Thymus (tissue), 11 donors: ENCODE results near the gene EHF. TPM values are rescaled to one million over a fixed set of nuclear protein-coding genes. Genes with fewer than 3 reads are reported as not detected.

Source experiments
- DNase-seq, 9 donors: peaks; one replicate each; pipeline ENCODE4 v3.0.0-alpha.2; 2013; ENCODE audit warnings: low spot score in 9 of 9, low read depth in 6 of 9, missing footprints in 1 of 9
- H3K27ac ChIP-seq, 2 donors: one replicate each; pipeline ENCODE4 v1.5.1; 2013; ENCODE audit warnings: control low read depth in 1 of 2, low read depth in 1 of 2, low read length in 1 of 2, mild to moderate bottlenecking in 1 of 2, moderate library complexity in 1 of 2
- H3K27me3 ChIP-seq, 2 donors: one replicate each; pipeline ENCODE4 v1.5.1; 2013; ENCODE audit warnings: low read length in 1 of 2; ENCODE audit not compliant: control insufficient read depth in 2 of 2, insufficient read depth in 1 of 2
- H3K36me3 ChIP-seq, 2 donors: one replicate each; pipeline ENCODE4 v1.5.1; 2013; ENCODE audit warnings: low read length in 1 of 2, mild to moderate bottlenecking in 1 of 2, moderate library complexity in 1 of 2; ENCODE audit not compliant: control insufficient read depth in 2 of 2, insufficient read depth in 2 of 2
- H3K4me1 ChIP-seq, 2 donors: one replicate each; pipeline ENCODE4 v1.5.1; 2013; ENCODE audit warnings: low read length in 2 of 2; ENCODE audit not compliant: control insufficient read depth in 2 of 2, insufficient read depth in 2 of 2
- H3K4me3 ChIP-seq, 2 donors: one replicate each; pipeline ENCODE4 v1.5.1; 2013; ENCODE audit warnings: low read length in 2 of 2, control low read depth in 1 of 2, mild to moderate bottlenecking in 1 of 2
- H3K9me3 ChIP-seq, 2 donors: one replicate each; pipeline ENCODE4 v1.5.1; 2013; ENCODE audit warnings: low read length in 1 of 2, mild to moderate bottlenecking in 1 of 2; ENCODE audit not compliant: control insufficient read depth in 2 of 2, insufficient read depth in 1 of 2
- WGBS: extraction: QIAGEN DNeasy Blood & Tissue Kit; methylation state at CpG from one replicate; pipeline ENCODE4 v1.1.7; 2013; 5-methylcytosine and 5-hydroxymethylcytosine counted together
- polyA plus RNA-seq: library from polyadenylated mRNA; stranded (reverse); fragments of 200-250 nt; gene quantifications from one replicate; pipeline ENCODE4 v1.2.3, GENCODE V29; 2013
- total RNA-seq: library from RNA; stranded (reverse); fragments of 120-200 nt; gene quantifications from one replicate; pipeline ENCODE4 v1.2.4, GENCODE V29; 2013
- donor health status: healthy.

The EHF gene
- total and polyA plus RNA-seq, 2 donors = 0.76 to 2.0 TPM

GRCh38 chr11:34636127-34636526, 15.2 kb downstream of the EHF start:
- H3K4me1 ChIP-seq = no peaks in the 10 kb centered on the region
- peaks cover 0 to 2% of the 10 kb centered on the region in 2 donors for H3K27me3 ChIP-seq
- no peak overlapping the region for H3K4me3 ChIP-seq
- H3K9me3 ChIP-seq = no peaks in the 10 kb centered on the region
- no peak overlapping the region for H3K27ac ChIP-seq
- H3K36me3 ChIP-seq = no peaks in the 10 kb centered on the region
- no peak for DNase-seq
- WGBS = 99% methylated on average over 1 of the region's 1 CpG

- 98% methylated on average over 5 of the region's 5 CpGs for WGBS
- peaks cover 0 to 2% of the 10 kb centered on the region in 2 donors for H3K27me3 ChIP-seq
- H3K36me3 ChIP-seq = no peaks in the 10 kb centered on the region
- DNase-seq = no peak
- no peak overlapping the region for H3K4me3 ChIP-seq
- no peaks in the 10 kb centered on the region for H3K9me3 ChIP-seq
- no peaks in the 10 kb centered on the region for H3K4me1 ChIP-seq
- H3K27ac ChIP-seq = no peak overlapping the region
Observed at GRCh38 chr11:34637303-34637702, 16.4 kb downstream of the EHF start.

GRCh38 chr11:34638897-34639296, 18.0 kb downstream of the EHF start:
- WGBS = 84% methylated on average over 3 of the region's 3 CpGs
- Histone ChIP-seq H3K36me3 (no peaks in the 10 kb centered on the region), H3K4me1 (no peaks in the 10 kb centered on the region), H3K27ac (no peak overlapping the region), H3K9me3 (no peaks in the 10 kb centered on the region), H3K27me3 (peaks cover 0 to 2% of the 10 kb centered on the region in 2 donors), H3K4me3 (no peak overlapping the region)
- no peak for DNase-seq

- Histone ChIP-seq H3K4me3 (no peak overlapping the region), H3K27ac (no peak overlapping the region), H3K36me3 (no peaks in the 10 kb centered on the region), H3K27me3 (peaks cover 0 to 2% of the 10 kb centered on the region in 2 donors), H3K4me1 (no peaks in the 10 kb centered on the region), H3K9me3 (no peaks in the 10 kb centered on the region)
- 93% methylated on average over 4 of the region's 4 CpGs for WGBS
- DNase-seq = no peak
Observed at GRCh38 chr11:34639545-34639944, 18.7 kb downstream of the EHF start.

GRCh38 chr11:34640050-34640923, 19.4 kb downstream of the EHF start:
- H3K4me1 ChIP-seq = no peaks in the 10 kb centered on the region
- H3K27me3 ChIP-seq = peaks cover 0 to 2% of the 10 kb centered on the region in 2 donors
- no peak overlapping the region for H3K27ac ChIP-seq
- no peak for DNase-seq
- WGBS = 87% methylated on average over 8 of the region's 8 CpGs
- no peaks in the 10 kb centered on the region for H3K9me3 ChIP-seq
- H3K4me3 ChIP-seq = no peak overlapping the region
- no peaks in the 10 kb centered on the region for H3K36me3 ChIP-seq

GRCh38 chr11:34640924-34641275, 20.0 kb downstream of the EHF start:
- Histone ChIP-seq H3K9me3 (no peaks in the 10 kb centered on the region), H3K4me3 (no peak overlapping the region), H3K36me3 (no peaks in the 10 kb centered on the region), H3K27ac (no peak overlapping the region), H3K27me3 (peaks cover 0 to 2% of the 10 kb centered on the region in 2 donors), H3K4me1 (no peaks in the 10 kb centered on the region)
- no peak for DNase-seq
- WGBS = 79% methylated on average over 2 of the region's 2 CpGs

GRCh38 chr11:34641456-34641855, 20.6 kb downstream of the EHF start:
- Histone ChIP-seq H3K4me3 (no peak overlapping the region), H3K4me1 (no peaks in the 10 kb centered on the region), H3K9me3 (no peaks in the 10 kb centered on the region), H3K36me3 (no peaks in the 10 kb centered on the region), H3K27me3 (peaks cover 0 to 2% of the 10 kb centered on the region in 2 donors), H3K27ac (no peak overlapping the region)
- 94% methylated on average over 5 of the region's 5 CpGs for WGBS
- no peak for DNase-seq

- DNase-seq = no peak
- 92% methylated on average over 6 of the region's 6 CpGs for WGBS
- H3K9me3 ChIP-seq = no peaks in the 10 kb centered on the region
- no peaks in the 10 kb centered on the region for H3K36me3 ChIP-seq
- no peak overlapping the region for H3K27ac ChIP-seq
- no peaks in the 10 kb centered on the region for H3K4me1 ChIP-seq
- H3K27me3 ChIP-seq = peaks cover 0 to 2% of the 10 kb centered on the region in 2 donors
- H3K4me3 ChIP-seq = no peak overlapping the region
Observed at GRCh38 chr11:34642001-34642554, 21.2 kb downstream of the EHF start.

GRCh38 chr11:34642873-34643272, 22.0 kb downstream of the EHF start:
- peaks cover 0 to 2% of the 10 kb centered on the region in 2 donors for H3K27me3 ChIP-seq
- no peak overlapping the region for H3K4me3 ChIP-seq
- no peaks in the 10 kb centered on the region for H3K36me3 ChIP-seq
- DNase-seq = no peak
- H3K4me1 ChIP-seq = no peaks in the 10 kb centered on the region
- H3K9me3 ChIP-seq = no peaks in the 10 kb centered on the region
- WGBS = 96% methylated on average over 6 of the region's 6 CpGs
- H3K27ac ChIP-seq = no peak overlapping the region
